Parathyroid adenoma (tissue), 2 donors: ENCODE measurements around the gene TCF23.

Experiments
- H2AFZ ChIP-seq: fragments of 300-600 bp; sonication (generic); one replicate; pipeline ENCODE4 v1.7.0; 2017; ENCODE audit warnings: antibody characterized with exemption, mild to moderate bottlenecking
- H3K27ac ChIP-seq: fragments of 300-600 bp; sonication (generic); one replicate; pipeline ENCODE4 v1.7.0; 2017
- H3K27me3 ChIP-seq: fragments of 300-600 bp; sonication (generic); one replicate; pipeline ENCODE4 v1.7.0; 2017; ENCODE audit warnings: low read length; ENCODE audit not compliant: control insufficient read depth, insufficient read depth
- H3K36me3 ChIP-seq: fragments of 300-600 bp; sonication (generic); one replicate; pipeline ENCODE4 v1.7.0; 2017; ENCODE audit warnings: low read length; ENCODE audit not compliant: control insufficient read depth, insufficient read depth
- H3K4me1 ChIP-seq: fragments of 300-600 bp; sonication (generic); one replicate; pipeline ENCODE4 v1.7.0; 2017; ENCODE audit warnings: control low read depth
- H3K4me2 ChIP-seq: fragments of 300-600 bp; sonication (generic); one replicate; pipeline ENCODE4 v1.7.0; 2017; ENCODE audit warnings: low read length
- H3K4me3 ChIP-seq: fragments of 300-600 bp; sonication (generic); one replicate; pipeline ENCODE4 v1.7.0; 2017; ENCODE audit warnings: low read depth, low read length
- H3K79me2 ChIP-seq: fragments of 300-600 bp; sonication (generic); one replicate; pipeline ENCODE4 v1.7.0; 2017; ENCODE audit warnings: control low read depth
- H3K9ac ChIP-seq: fragments of 300-600 bp; sonication (generic); one replicate; pipeline ENCODE4 v1.7.0; 2017; ENCODE audit warnings: mild to moderate bottlenecking
- H3K9me3 ChIP-seq: fragments of 300-600 bp; sonication (generic); one replicate; pipeline ENCODE4 v1.7.0; 2017; ENCODE audit warnings: low read length; ENCODE audit not compliant: control insufficient read depth
- CTCF ChIP-seq: fragments of 300-600 bp; sonication (generic); IDR thresholded peaks from one replicate; pipeline ENCODE4 v1.7.0; 2017; ENCODE audit warnings: antibody characterized with exemption, mild to moderate bottlenecking
- donor health status: primary hyperparathyroidism.

The TCF23 gene

GRCh38 chr2:27128668-27129571, 19.9 kb upstream of the TCF23 start:
- no peak for TF ChIP-seq CTCF
- Histone ChIP-seq H3K9ac (no peak overlapping the region), H3K9me3 (no peaks in the 10 kb centered on the region), H3K4me2 (no peak overlapping the region), H3K27me3 (no peaks in the 10 kb centered on the region), H2AFZ (no peak overlapping the region), H3K4me3 (no peak overlapping the region), H3K4me1 (peaks cover 9% of the 10 kb centered on the region), H3K79me2 (peaks cover 7% of the 10 kb centered on the region), H3K36me3 (no peaks in the 10 kb centered on the region), H3K27ac (no peak overlapping the region)

- no peak overlapping the region for H3K4me3 ChIP-seq
- no peaks in the 10 kb centered on the region for H3K27me3 ChIP-seq
- H3K4me1 ChIP-seq: peaks cover 9% of the 10 kb centered on the region
- no peak for TF ChIP-seq CTCF
- H3K36me3 ChIP-seq: no peaks in the 10 kb centered on the region
- peaks cover 7% of the 10 kb centered on the region for H3K79me2 ChIP-seq
- H2AFZ ChIP-seq: no peak overlapping the region
- H3K9me3 ChIP-seq: no peaks in the 10 kb centered on the region
- no peak overlapping the region for H3K9ac ChIP-seq
- H3K27ac ChIP-seq: no peak overlapping the region
- H3K4me2 ChIP-seq: no peak overlapping the region
Observed at GRCh38 chr2:27130396-27130795, 18.4 kb upstream of the TCF23 start.

DNA sequence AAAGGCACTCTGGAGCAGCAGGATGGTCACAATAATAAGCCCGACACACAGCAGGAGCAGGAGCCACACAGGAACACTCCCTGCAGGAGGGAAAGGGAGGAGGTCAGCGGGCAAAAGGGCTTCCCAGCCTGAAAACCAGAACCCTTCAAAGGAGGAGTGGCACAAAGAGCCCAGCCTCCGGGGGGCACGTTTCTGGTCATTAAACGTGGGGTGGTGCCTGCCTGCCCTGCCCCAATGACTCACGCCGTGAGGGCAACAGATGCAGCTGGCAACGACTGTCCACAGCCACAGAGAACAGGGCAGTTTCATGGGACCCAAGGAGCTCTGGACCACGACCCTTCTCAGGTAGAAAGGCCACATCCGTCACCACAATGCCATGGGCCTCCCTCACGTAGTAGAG, 17.4 kb upstream of the TCF23 start:
- no peak overlapping the region for H3K4me3 ChIP-seq
- no peak overlapping the region for H3K27ac ChIP-seq
- H2AFZ ChIP-seq: no peak overlapping the region
- H3K4me1 ChIP-seq: peaks cover 9% of the 10 kb centered on the region
- no peak for TF ChIP-seq CTCF
- H3K9ac ChIP-seq: no peak overlapping the region
- H3K9me3 ChIP-seq: no peaks in the 10 kb centered on the region
- no peaks in the 10 kb centered on the region for H3K36me3 ChIP-seq
- peaks cover 7% of the 10 kb centered on the region for H3K79me2 ChIP-seq
- H3K4me2 ChIP-seq: no peak overlapping the region
- no peaks in the 10 kb centered on the region for H3K27me3 ChIP-seq

DNA sequence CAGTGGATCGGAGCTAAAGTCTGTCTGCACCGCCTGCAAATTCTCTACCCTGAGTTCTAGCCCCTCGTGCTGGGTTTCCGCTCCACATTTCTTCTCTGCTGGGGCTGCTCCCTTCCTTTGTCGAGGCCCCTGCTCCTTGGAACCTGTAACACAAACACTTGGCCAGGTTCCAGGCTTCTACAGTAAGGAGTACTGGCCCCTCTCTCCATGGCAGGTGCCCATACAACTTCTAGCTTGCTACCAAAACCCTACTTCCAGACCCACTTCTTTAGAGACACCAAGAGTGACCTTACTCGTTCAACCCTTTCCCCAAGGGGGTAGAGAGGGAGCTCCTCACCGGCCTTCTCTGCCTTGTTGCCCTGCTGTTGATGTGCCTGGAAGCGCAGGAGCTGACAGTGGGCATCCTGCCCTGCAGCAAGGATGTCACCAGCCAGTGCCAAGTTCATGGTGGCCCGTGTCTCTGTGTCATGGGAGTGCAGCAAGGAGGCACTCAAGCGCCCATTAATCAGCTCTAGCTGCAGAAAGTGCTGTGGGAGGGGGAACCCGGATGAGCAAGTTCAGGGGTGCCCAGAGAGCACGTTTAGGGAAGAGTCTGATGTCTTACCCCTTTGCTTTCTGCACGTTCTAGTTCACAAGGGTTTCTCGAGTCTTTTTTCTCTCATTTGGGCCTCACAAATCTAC, 15.5 kb upstream of the TCF23 start:
- H3K9ac ChIP-seq: no peak overlapping the region
- no peaks in the 10 kb centered on the region for H3K9me3 ChIP-seq
- peaks cover 7% of the 10 kb centered on the region for H3K79me2 ChIP-seq
- H3K27ac ChIP-seq: no peak overlapping the region
- peaks cover 9% of the 10 kb centered on the region for H3K4me1 ChIP-seq
- H3K36me3 ChIP-seq: no peaks in the 10 kb centered on the region
- peak overlapping the region; percentile 95 for H3K4me2 ChIP-seq
- H3K27me3 ChIP-seq: no peaks in the 10 kb centered on the region
- TF ChIP-seq CTCF: no peak
- peak overlapping the region; percentile 97 for H3K4me3 ChIP-seq
- H2AFZ ChIP-seq: no peak overlapping the region
